Central memory CD8-positive, alpha-beta T cell (primary cell): ENCODE measurements around the gene AHSP.
"Not testable (repeated sequence)": the region's sequence is repeated elsewhere in the genome, so short reads cannot be mapped to it uniquely, and the experiment has no call there.

Experiments
- ATAC-seq: fragments of 150-1000 bp; cut with Tn5 transposase; replicated peaks from 2 replicates; pipeline ENCODE4 v1.10.0; 2022; ENCODE audit warnings: mild to moderate bottlenecking, moderate FRiP score, moderate number of reproducible peaks; ENCODE audit not compliant: poor library complexity, severe bottlenecking; ENCODE audit errors: extremely low read depth
- DNase-seq, 2 donors: peaks; one replicate each; pipeline ENCODE4 v3.0.0; 2021; ENCODE audit warnings: low spot score in 2 of 2
- H3K27ac Mint-ChIP-seq: one replicate; pipeline ENCODE4 v1.8.0; 2022; ENCODE audit warnings: low read depth, mild to moderate bottlenecking, moderate library complexity, mixed read lengths
- H3K27me3 Mint-ChIP-seq: one replicate; pipeline ENCODE4 v1.8.0; 2022; ENCODE audit warnings: mixed read lengths
- H3K36me3 Mint-ChIP-seq: one replicate; pipeline ENCODE4 v1.8.0; 2022; ENCODE audit warnings: mild to moderate bottlenecking, moderate library complexity, mixed read lengths; ENCODE audit not compliant: insufficient read depth
- H3K4me1 Mint-ChIP-seq: one replicate; pipeline ENCODE4 v1.8.0; 2022; ENCODE audit warnings: mixed read lengths
- H3K4me3 Mint-ChIP-seq: one replicate; pipeline ENCODE4 v1.8.0; 2022; ENCODE audit warnings: mild to moderate bottlenecking, moderate library complexity, mixed read lengths
- H3K9me3 Mint-ChIP-seq: one replicate; pipeline ENCODE4 v1.8.0; 2022; ENCODE audit warnings: mixed read lengths

AHSP gene

GRCh38 chr16:31504159-31504558 is 23.5 kb upstream of the AHSP start:
- no peak overlapping the region for H3K27ac Mint-ChIP-seq
- peaks cover 12% of the 10 kb centered on the region for H3K36me3 Mint-ChIP-seq
- peaks cover 32% of the 10 kb centered on the region for H3K4me1 Mint-ChIP-seq
- ATAC-seq (no peak), DNase-seq (no peak)
- no peak overlapping the region for H3K4me3 Mint-ChIP-seq
- no peaks in the 10 kb centered on the region for H3K27me3 Mint-ChIP-seq
- H3K9me3 Mint-ChIP-seq = no peaks in the 10 kb centered on the region

- peak overlapping the region; percentile 63 for H3K27ac Mint-ChIP-seq
- no peaks in the 10 kb centered on the region for H3K27me3 Mint-ChIP-seq
- H3K4me1 Mint-ChIP-seq = peaks cover 45% of the 10 kb centered on the region
- DNase-seq = no peak
- ATAC-seq = no peak
- H3K36me3 Mint-ChIP-seq = peaks cover 11% of the 10 kb centered on the region
- H3K4me3 Mint-ChIP-seq = no peak overlapping the region
- H3K9me3 Mint-ChIP-seq = no peaks in the 10 kb centered on the region
These were observed 22.2 kb upstream of the AHSP start for GRCh38 chr16:31505483-31505882.

GRCh38 chr16:31507617-31507928 is 20.1 kb upstream of the AHSP start:
- Mint-ChIP-seq H3K4me1 (peaks cover 46% of the 10 kb centered on the region), H3K4me3 (peak overlapping the region; percentile 85), H3K27ac (peak overlapping the region; percentile 93), H3K36me3 (peaks cover 9% of the 10 kb centered on the region), H3K27me3 (no peaks in the 10 kb centered on the region), H3K9me3 (no peaks in the 10 kb centered on the region)
- ATAC-seq (peak; percentile 38), DNase-seq (no peak)

GRCh38 chr16:31507929-31508705 is 19.6 kb upstream of the AHSP start, which contains the start of gene RUSF1:
TSS of gene RUSF1 (minus strand) at chr16:31508391. CDS start at chr16:31508373, 18 bp downstream.
- ATAC-seq (peak; percentile 83), DNase-seq (peak; percentile 57 to 59)
- Mint-ChIP-seq H3K27ac (peak within 1 kb of the TSS; percentile 93), H3K9me3 (no peaks in the 10 kb centered on the region), H3K27me3 (no peaks in the 10 kb centered on the region), H3K36me3 (peaks cover 9% of the 10 kb centered on the region), H3K4me3 (peak within 1 kb of the TSS; percentile 85), H3K4me1 (peaks cover 42% of the 10 kb centered on the region)

- no peak for DNase-seq
- Mint-ChIP-seq H3K4me1 (peaks cover 42% of the 10 kb centered on the region), H3K4me3 (peak overlapping the region; percentile 85), H3K36me3 (peaks cover 9% of the 10 kb centered on the region), H3K27ac (peak overlapping the region; percentile 93), H3K9me3 (no peaks in the 10 kb centered on the region), H3K27me3 (no peaks in the 10 kb centered on the region)
- ATAC-seq = no peak
These were observed 18.9 kb upstream of the AHSP start for GRCh38 chr16:31508706-31509195.

GRCh38 chr16:31513126-31513525 is 14.6 kb upstream of the AHSP start:
- Mint-ChIP-seq H3K9me3 (no peaks in the 10 kb centered on the region), H3K4me3 (no peak overlapping the region), H3K27me3 (peaks cover 23% of the 10 kb centered on the region), H3K4me1 (peaks cover 22% of the 10 kb centered on the region), H3K36me3 (peaks cover 6% of the 10 kb centered on the region), H3K27ac (no peak overlapping the region)
- DNase-seq (no peak), ATAC-seq (no peak)

GRCh38 chr16:31513884-31514283 is 13.8 kb upstream of the AHSP start:
- H3K4me3 Mint-ChIP-seq = no peak overlapping the region
- no peaks in the 10 kb centered on the region for H3K9me3 Mint-ChIP-seq

GRCh38 chr16:31517800-31518402 is 9.8 kb upstream of the AHSP start:
- DNase-seq = no peak
- H3K36me3 Mint-ChIP-seq = no peaks in the 10 kb centered on the region
- H3K4me3 Mint-ChIP-seq = no peak overlapping the region
- H3K4me1 Mint-ChIP-seq = no peaks in the 10 kb centered on the region
- no peak overlapping the region for H3K27ac Mint-ChIP-seq
- ATAC-seq = no peak
- H3K27me3 Mint-ChIP-seq = peaks cover 24% of the 10 kb centered on the region
- H3K9me3 Mint-ChIP-seq = no peaks in the 10 kb centered on the region

More at GRCh38 chr16:31513884-31514283, 13.8 kb upstream of the AHSP start:
- peaks cover 24% of the 10 kb centered on the region for H3K27me3 Mint-ChIP-seq
- no peak for ATAC-seq
- H3K4me1 Mint-ChIP-seq = peaks cover 18% of the 10 kb centered on the region
- DNase-seq = no peak
- peaks cover 3% of the 10 kb centered on the region for H3K36me3 Mint-ChIP-seq
- H3K27ac Mint-ChIP-seq = no peak overlapping the region

- H3K4me3 Mint-ChIP-seq = no peak overlapping the region
- H3K36me3 Mint-ChIP-seq = no peaks in the 10 kb centered on the region
- no peak for ATAC-seq
- no peak overlapping the region for H3K27ac Mint-ChIP-seq
- no peaks in the 10 kb centered on the region for H3K4me1 Mint-ChIP-seq
- no peaks in the 10 kb centered on the region for H3K9me3 Mint-ChIP-seq
- no peak for DNase-seq
- peaks cover 24% of the 10 kb centered on the region for H3K27me3 Mint-ChIP-seq
These were observed 7.8 kb upstream of the AHSP start for GRCh38 chr16:31519759-31520431.

- ATAC-seq (no peak), DNase-seq (no peak)
- H3K27ac Mint-ChIP-seq = no peak overlapping the region
- no peaks in the 10 kb centered on the region for H3K36me3 Mint-ChIP-seq
- H3K4me3 Mint-ChIP-seq = no peak overlapping the region
- no peaks in the 10 kb centered on the region for H3K4me1 Mint-ChIP-seq
- H3K27me3 Mint-ChIP-seq = peaks cover 18% of the 10 kb centered on the region
- H3K9me3 Mint-ChIP-seq = no peaks in the 10 kb centered on the region
These were observed 6.3 kb upstream of the AHSP start for GRCh38 chr16:31521368-31521767.

- Mint-ChIP-seq H3K27ac (no peak overlapping the region), H3K36me3 (no peaks in the 10 kb centered on the region), H3K4me1 (no peaks in the 10 kb centered on the region), H3K9me3 (no peaks in the 10 kb centered on the region), H3K27me3 (peaks cover 11% of the 10 kb centered on the region), H3K4me3 (no peak overlapping the region)
- DNase-seq (no peak), ATAC-seq (no peak)
These were observed 5.6 kb upstream of the AHSP start for GRCh38 chr16:31522071-31522470.

GRCh38 chr16:31523768-31524167 is 3.9 kb upstream of the AHSP start:
- not testable (repeated sequence) for ATAC-seq, DNase-seq, H3K9me3 Mint-ChIP-seq, H3K36me3 Mint-ChIP-seq, H3K4me3 Mint-ChIP-seq, H3K27ac Mint-ChIP-seq, H3K4me1 Mint-ChIP-seq
- peaks cover 15% of the 10 kb centered on the region for H3K27me3 Mint-ChIP-seq
